PC-3 (cell line): Measurements from ENCODE around the gene SMAD3. TPM values are rescaled to one million over a fixed set of nuclear protein-coding genes. Genes with fewer than 3 reads are reported as not detected.

ENCODE experiments used
- ATAC-seq: fragments of 200-7000 bp; cut with Tn5 transposase; 2 replicates; pipeline ENCODE4 v1.9.1; 2020; ENCODE audit warnings: mild to moderate bottlenecking, moderate library complexity
- BruUV-seq: library from RNA; stranded (reverse); fragments of 400-500 nt; replicated peaks from 2 replicates; lab custom pipeline; 2021; lab: Mats Ljungman, UMichigan
- CTCF ChIA-PET: fragments of 300-600 bp; sonication (Branson Sonifier 250); formaldehyde crosslinking; loops from one replicate; lab custom pipeline; 2022; ENCODE audit warnings: antibody characterized with exemption; lab: Charles Lee
- POLR2A ChIA-PET: fragments of 300-600 bp; sonication (Branson Sonifier 250); formaldehyde crosslinking; loops from one replicate; lab custom pipeline; 2022; ENCODE audit warnings: antibody characterized with exemption; ENCODE audit not compliant: unreplicated experiment; lab: Charles Lee
- DNase-seq: peaks from one replicate; pipeline ENCODE4 v3.0.0-alpha.2; 2015
- H2AFZ ChIP-seq: fragments of 300-600 bp; sonication (generic); 2 replicates; pipeline ENCODE4 v1.6.0; 2016; ENCODE audit warnings: antibody characterized with exemption, low read length
- H3F3A ChIP-seq: fragments of 300-600 bp; sonication (generic); one replicate; pipeline ENCODE4 v1.6.0; 2017; ENCODE audit warnings: antibody characterized with exemption, low read length, control low read depth, mild to moderate bottlenecking; ENCODE audit not compliant: unreplicated experiment
- H3K27ac ChIP-seq: fragments of 300-600 bp; sonication (generic); 2 replicates; pipeline ENCODE4 v1.5.1; 2016; ENCODE audit warnings: mild to moderate bottlenecking, low read length
- H3K27me3 ChIP-seq: fragments of 300-600 bp; sonication (generic); 2 replicates; pipeline ENCODE4 v1.6.1; 2016; ENCODE audit warnings: low read length, mixed read lengths
- H3K36me3 ChIP-seq: fragments of 300-600 bp; sonication (generic); 2 replicates; pipeline ENCODE4 v1.6.1; 2016; ENCODE audit warnings: low read depth, mixed run types, low read length, mixed read lengths
- H3K4me1 ChIP-seq: fragments of 300-600 bp; sonication (generic); 2 replicates; pipeline ENCODE4 v1.5.1; 2016; ENCODE audit warnings: low read length; ENCODE audit not compliant: insufficient read depth
- H3K4me2 ChIP-seq: fragments of 300-600 bp; sonication (generic); 2 replicates; pipeline ENCODE4 v1.6.0; 2016; ENCODE audit warnings: low read length
- H3K4me3 ChIP-seq: fragments of 300-600 bp; sonication (generic); 2 replicates; pipeline ENCODE4 v1.5.1; 2016; ENCODE audit warnings: mild to moderate bottlenecking, low read length, mixed read lengths
- H3K79me2 ChIP-seq: fragments of 300-600 bp; sonication (generic); 2 replicates; pipeline ENCODE4 v1.6.1; 2017; ENCODE audit warnings: low read length, mixed read lengths
- H3K9ac ChIP-seq: fragments of 300-600 bp; sonication (generic); 2 replicates; pipeline ENCODE4 v1.6.0; 2016; ENCODE audit warnings: mild to moderate bottlenecking, low read length
- H3K9me2 ChIP-seq: fragments of 300-600 bp; sonication (generic); replicated peaks from 2 replicates; pipeline ENCODE4 v1.6.1; 2016; ENCODE audit warnings: mixed run types, low read length, mixed read lengths
- H3K9me3 ChIP-seq: fragments of 300-600 bp; sonication (generic); 2 replicates; pipeline ENCODE4 v1.6.1; 2016; ENCODE audit warnings: low read length, mixed read lengths
- H4K20me1 ChIP-seq: fragments of 300-600 bp; sonication (generic); 2 replicates; pipeline ENCODE4 v1.6.1; 2016; ENCODE audit warnings: low read length, mixed read lengths
- EZH2 ChIP-seq: fragments of 300-600 bp; sonication (generic); IDR thresholded peaks from one replicate; pipeline ENCODE4 v1.6.1; 2017; ENCODE audit warnings: antibody characterized with exemption, mild to moderate bottlenecking, low read length; ENCODE audit not compliant: unreplicated experiment
- EZH2phosphoT487 ChIP-seq: fragments of 300-600 bp; sonication (generic); IDR thresholded peaks from 2 replicates; pipeline ENCODE4 v1.6.1; 2018; ENCODE audit warnings: mild to moderate bottlenecking, antibody characterized with exemption, low read length, borderline replicate concordance
- intact Hi-C: fragments of 100-400 bp; cut with micrococcal nuclease; formaldehyde crosslinking; loops from 2 replicates; pipeline ENCODE4 v1.9.0; 2023
- total RNA-seq: library from RNA; depleted of rRNA; stranded (reverse); fragments of >200 nt; gene quantifications from 2 replicates; pipeline ENCODE4 v1.2.3, GENCODE V29; 2014
- TF ChIP-seq, protein P1 (sequence below): fragments of 300-600 bp; sonication (generic); conservative IDR thresholded peaks from 2 replicates; pipeline ENCODE4 v1.5.1; 2017; ENCODE audit warnings: antibody characterized with exemption, low read depth, mild to moderate bottlenecking, low read length

SMAD3 gene
- total RNA-seq, 1 experiment from 2014 or later = 75.6 TPM

GRCh38 chr15:67199391-67199790, 134.0 kb downstream of the SMAD3 start:
- POLR2A ChIA-PET = interaction anchor here (0.6 kb wide), 2 partner anchors 74 to 254 kb away, joined by 3 read pairs; no protein-coding TSS in a partner anchor

DNA sequence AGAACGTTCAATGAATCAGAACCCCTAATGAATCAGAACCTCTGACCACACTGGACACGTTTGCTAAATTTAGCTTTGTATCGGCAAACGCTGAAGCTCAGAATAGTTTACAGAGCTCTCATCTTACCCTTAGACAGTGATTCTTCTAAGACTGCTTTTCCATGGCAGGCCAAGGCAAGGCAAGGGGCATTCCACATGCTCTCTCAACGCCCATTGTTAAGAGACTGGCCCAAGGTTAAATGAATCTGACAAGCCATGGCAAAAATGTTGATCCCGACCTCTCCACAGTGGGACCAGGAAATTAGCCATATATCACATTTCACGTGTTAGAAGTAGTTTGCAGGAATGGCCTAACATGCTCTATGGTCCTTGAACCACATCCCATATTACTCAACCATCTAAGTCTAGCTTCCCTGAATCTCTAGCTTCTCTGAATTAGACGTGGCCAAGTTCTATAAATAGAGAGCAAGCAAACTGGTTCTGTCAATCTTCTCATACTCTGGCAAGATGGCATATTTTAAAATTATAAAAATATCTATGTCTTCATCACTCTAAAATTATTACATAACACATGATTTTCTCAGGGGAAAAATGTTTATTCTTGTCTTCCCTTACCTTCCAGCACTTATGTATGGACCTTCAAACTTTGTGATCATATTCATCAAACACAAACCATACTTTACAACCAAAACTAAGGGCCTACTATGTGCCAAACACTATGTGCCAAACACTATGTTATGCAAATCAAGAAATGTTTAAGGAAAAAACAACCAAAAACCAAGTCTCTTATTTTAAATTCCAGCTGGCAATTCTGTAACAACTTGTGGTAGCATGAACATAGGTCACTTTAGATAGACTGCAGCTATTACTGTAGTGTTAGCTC, 134.7 kb downstream of the SMAD3 start:
- ATAC-seq (no peak), DNase-seq (no peak)
- no peaks in the 10 kb centered on the region for H3K9me2 ChIP-seq
- no peak overlapping the region for H3K9ac ChIP-seq
- no peak overlapping the region for H3K4me2 ChIP-seq
- intact Hi-C loops = no loop called here
- POLR2A ChIA-PET = interaction anchor here (0.6 kb wide), 1 partner anchor 74 kb away, joined by 3 read pairs; no protein-coding TSS in a partner anchor
- H3K27ac ChIP-seq = no peak overlapping the region
- H2AFZ ChIP-seq = no peak overlapping the region
- H3K9me3 ChIP-seq = no peaks in the 10 kb centered on the region
- peaks cover 4% of the 10 kb centered on the region; the same call in 1 of the 2 replicates for H3K36me3 ChIP-seq
- H4K20me1 ChIP-seq = no peaks in the 10 kb centered on the region
- no peaks in the 10 kb centered on the region for H3K27me3 ChIP-seq
- CTCF ChIA-PET = no interaction called here
- BruUV-seq = no TSS peak
- no peaks in the 10 kb centered on the region for H3K4me1 ChIP-seq
- H3K79me2 ChIP-seq = no peaks in the 10 kb centered on the region
- TF ChIP-seq, protein P1, sequence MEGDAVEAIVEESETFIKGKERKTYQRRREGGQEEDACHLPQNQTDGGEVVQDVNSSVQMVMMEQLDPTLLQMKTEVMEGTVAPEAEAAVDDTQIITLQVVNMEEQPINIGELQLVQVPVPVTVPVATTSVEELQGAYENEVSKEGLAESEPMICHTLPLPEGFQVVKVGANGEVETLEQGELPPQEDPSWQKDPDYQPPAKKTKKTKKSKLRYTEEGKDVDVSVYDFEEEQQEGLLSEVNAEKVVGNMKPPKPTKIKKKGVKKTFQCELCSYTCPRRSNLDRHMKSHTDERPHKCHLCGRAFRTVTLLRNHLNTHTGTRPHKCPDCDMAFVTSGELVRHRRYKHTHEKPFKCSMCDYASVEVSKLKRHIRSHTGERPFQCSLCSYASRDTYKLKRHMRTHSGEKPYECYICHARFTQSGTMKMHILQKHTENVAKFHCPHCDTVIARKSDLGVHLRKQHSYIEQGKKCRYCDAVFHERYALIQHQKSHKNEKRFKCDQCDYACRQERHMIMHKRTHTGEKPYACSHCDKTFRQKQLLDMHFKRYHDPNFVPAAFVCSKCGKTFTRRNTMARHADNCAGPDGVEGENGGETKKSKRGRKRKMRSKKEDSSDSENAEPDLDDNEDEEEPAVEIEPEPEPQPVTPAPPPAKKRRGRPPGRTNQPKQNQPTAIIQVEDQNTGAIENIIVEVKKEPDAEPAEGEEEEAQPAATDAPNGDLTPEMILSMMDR = no peak
- TF ChIP-seq EZH2 (no peak), EZH2phosphoT487 (no peak)
- no peak overlapping the region for H3K4me3 ChIP-seq
- peaks cover 17% of the 10 kb centered on the region for H3F3A ChIP-seq

More at GRCh38 chr15:67199391-67199790, 134.0 kb downstream of the SMAD3 start:
- H3K9ac ChIP-seq = no peak overlapping the region
- intact Hi-C loops = no loop called here
- no peaks in the 10 kb centered on the region for H3K4me1 ChIP-seq
- no peak overlapping the region for H3K4me2 ChIP-seq
- CTCF ChIA-PET = no interaction called here
- no peaks in the 10 kb centered on the region for H3K27me3 ChIP-seq
- no peak overlapping the region for H3K4me3 ChIP-seq
- peaks cover 21% of the 10 kb centered on the region for H3F3A ChIP-seq
- ATAC-seq = no peak
- H4K20me1 ChIP-seq = no peaks in the 10 kb centered on the region
- no peak overlapping the region for H3K27ac ChIP-seq
- BruUV-seq = no TSS peak
- no peaks in the 10 kb centered on the region for H3K79me2 ChIP-seq
- no peak overlapping the region for H2AFZ ChIP-seq
- no peak for DNase-seq
- H3K9me3 ChIP-seq = no peaks in the 10 kb centered on the region
- H3K9me2 ChIP-seq = no peaks in the 10 kb centered on the region
- TF ChIP-seq, protein P1 = no peak
- peaks cover 12% of the 10 kb centered on the region for H3K36me3 ChIP-seq

DNA sequence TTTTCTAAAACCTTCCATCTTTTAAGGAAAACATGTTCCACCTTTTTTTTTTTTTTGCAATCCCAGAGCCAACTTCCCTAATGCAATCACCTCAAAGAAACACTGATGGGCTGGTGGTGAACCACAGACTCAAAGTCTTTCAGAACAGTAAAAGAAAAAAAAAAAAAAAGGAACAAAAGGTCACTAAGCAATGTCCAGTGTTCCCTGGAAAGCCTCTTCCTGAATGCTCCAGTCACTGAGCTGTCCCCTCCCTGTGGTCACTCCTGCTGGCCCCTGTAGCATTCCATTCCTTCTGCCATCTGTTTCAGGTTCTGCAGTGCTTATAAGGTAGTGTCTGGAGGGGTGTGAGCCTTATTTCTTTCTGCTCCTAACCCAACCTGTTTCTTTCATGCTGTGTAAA, 135.7 kb downstream of the SMAD3 start:
- Histone ChIP-seq H4K20me1 (no peaks in the 10 kb centered on the region), H3K4me1 (no peaks in the 10 kb centered on the region), H3K79me2 (no peaks in the 10 kb centered on the region), H2AFZ (no peak overlapping the region), H3K9me3 (no peaks in the 10 kb centered on the region), H3K9me2 (no peaks in the 10 kb centered on the region), H3F3A (peaks cover 14% of the 10 kb centered on the region), H3K4me3 (no peak overlapping the region), H3K4me2 (no peak overlapping the region), H3K27ac (no peak overlapping the region), H3K36me3 (peaks cover 2% of the 10 kb centered on the region; the same call in 1 of the 2 replicates), H3K27me3 (no peaks in the 10 kb centered on the region), H3K9ac (no peak overlapping the region)
- no peak for ATAC-seq
- POLR2A ChIA-PET = interaction anchor here (0.6 kb wide), 1 partner anchor 52 kb away, joined by 3 read pairs; no protein-coding TSS in a partner anchor
- no TSS peak for BruUV-seq
- intact Hi-C loops = no loop called here
- CTCF ChIA-PET = no interaction called here
- TF ChIP-seq, protein P1 = no peak
- TF ChIP-seq EZH2phosphoT487 = no peak
- TF ChIP-seq EZH2 = no peak
- no peak for DNase-seq
